Measurements from ENCODE around the gene RESF1. TPM values are rescaled to one million over a fixed set of nuclear protein-coding genes. Genes with fewer than 3 reads are reported as not detected.

The RESF1 gene
- polyA plus RNA-seq, 3 donors: 26.8 to 82.9 (median 32.7) TPM

- Histone ChIP-seq H3K27ac (ENCODE audit: low read depth in 1 of 2, low read length in 2 of 2) (no peak overlapping the region), H3K4me3 (replicated peaks in 1 of 3; ENCODE audit: low read depth in 2 of 3, low read length in 3 of 3) (no peak overlapping the region), H4K20me1 (ENCODE audit: insufficient read depth, low read length) (peaks cover 45% of the 10 kb centered on the region), H3K9me3 (replicated peaks in 1 of 2; ENCODE audit: control insufficient read depth in 1 of 2, insufficient read depth in 1 of 2, low read length in 2 of 2) (peaks cover 68 to 89% of the 10 kb centered on the region in 2 donors), H3K27me3 (ENCODE audit: control insufficient read depth in 2 of 2, insufficient read depth in 2 of 2, low read length in 2 of 2) (no peaks in the 10 kb centered on the region), H3K4me2 (replicated peaks; ENCODE audit: extremely low read depth, low read length, poor library complexity, severe bottlenecking) (no peak overlapping the region), H3K79me2 (ENCODE audit: insufficient read depth, low read length) (peaks cover 61% of the 10 kb centered on the region), H3K36me3 (replicated peaks in 1 of 2; ENCODE audit: control insufficient read depth in 1 of 2, insufficient read depth in 2 of 2, low read length in 2 of 2) (peaks cover 84 to 100% of the 10 kb centered on the region in 2 donors), H2AFZ (ENCODE audit: insufficient read depth, low read depth, low read length, poor library complexity, severe bottlenecking) (no peak overlapping the region), H3K4me1 (ENCODE audit: control insufficient read depth in 1 of 2, insufficient read depth in 2 of 2, low read length in 2 of 2) (no peaks in the 10 kb centered on the region), H3K9ac (ENCODE audit: insufficient read depth, low read length, poor library complexity, severe bottlenecking) (no peak overlapping the region)
- peaks cover 1% of the 10 kb centered on the region for H3K4me1 Mint-ChIP-seq
- DNase-seq: no peak
- peaks cover 86 to 96% of the 10 kb centered on the region in 2 donors for H3K36me3 Mint-ChIP-seq
- intact Hi-C loops (cut with micrococcal nuclease): no loop called here
- H3K27ac Mint-ChIP-seq: no peak overlapping the region
- WGBS (ENCODE audit: insufficient coverage): 100% methylated on average over 2 of the region's 5 CpGs
- TF ChIP-seq CTCF (IDR thresholded peaks at IDR 0.05): no peak
- peaks cover 35 to 82% (median 69%) of the 10 kb centered on the region in 7 donors for H3K9me3 Mint-ChIP-seq
- no peaks in the 10 kb centered on the region for H3K27me3 Mint-ChIP-seq (ENCODE audit: low read depth in 3 of 3)
- H3K4me3 Mint-ChIP-seq: no peak overlapping the region
These were observed 15.5 kb downstream of the RESF1 start for GRCh38 chr12:31974673-31975072.

DNA sequence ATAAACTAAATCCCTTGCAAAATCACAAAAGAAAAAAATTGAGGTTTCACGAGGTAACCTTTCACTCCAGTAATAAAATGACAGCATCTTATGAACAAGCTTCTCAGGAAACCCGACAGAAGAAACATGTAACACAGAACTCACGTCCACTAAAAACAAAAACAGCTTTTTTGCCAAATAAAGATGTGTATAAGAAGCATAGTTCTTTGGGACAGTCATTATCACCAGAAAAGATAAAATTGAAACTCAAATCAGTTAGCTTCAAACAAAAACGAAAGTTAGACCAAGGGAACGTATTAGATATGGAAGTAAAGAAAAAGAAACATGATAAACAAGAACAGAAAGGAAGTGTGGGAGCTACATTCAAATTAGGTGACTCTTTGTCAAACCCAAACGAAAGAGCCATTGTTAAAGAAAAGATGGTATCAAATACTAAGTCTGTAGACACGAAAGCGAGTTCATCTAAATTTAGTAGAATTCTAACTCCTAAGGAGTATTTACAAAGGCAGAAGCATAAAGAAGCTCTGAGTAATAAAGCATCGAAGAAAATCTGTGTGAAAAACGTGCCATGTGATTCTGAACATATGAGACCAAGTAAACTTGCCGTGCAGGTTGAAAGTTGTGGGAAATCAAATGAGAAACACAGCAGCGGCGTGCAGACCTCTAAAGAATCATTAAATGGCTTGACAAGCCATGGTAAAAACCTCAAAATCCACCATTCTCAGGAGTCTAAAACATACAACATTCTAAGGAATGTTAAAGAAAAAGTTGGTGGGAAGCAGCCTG, 25.8 kb downstream of the RESF1 start:
- H4K20me1 ChIP-seq (ENCODE audit: insufficient read depth, low read length): peaks cover 3% of the 10 kb centered on the region
- H3K4me3 Mint-ChIP-seq: no peak overlapping the region
- no peak overlapping the region for H3K4me2 ChIP-seq (replicated peaks; ENCODE audit: extremely low read depth, low read length, poor library complexity, severe bottlenecking)
- H3K36me3 Mint-ChIP-seq: peaks cover 36 to 58% of the 10 kb centered on the region in 2 donors
- TF ChIP-seq CTCF (IDR thresholded peaks at IDR 0.05): no peak
- peaks cover 0 to 2% (median 0%) of the 10 kb centered on the region in 3 donors for H3K27me3 Mint-ChIP-seq (ENCODE audit: low read depth in 3 of 3)
- no peak overlapping the region for H3K9ac ChIP-seq (ENCODE audit: insufficient read depth, low read length, poor library complexity, severe bottlenecking)
- no peaks in the 10 kb centered on the region for H3K4me1 ChIP-seq (ENCODE audit: control insufficient read depth in 1 of 2, insufficient read depth in 2 of 2, low read length in 2 of 2)
- H3K36me3 ChIP-seq (replicated peaks in 1 of 2; ENCODE audit: control insufficient read depth in 1 of 2, insufficient read depth in 2 of 2, low read length in 2 of 2): peaks cover 20 to 72% of the 10 kb centered on the region in 2 donors
- H3K27ac ChIP-seq (ENCODE audit: low read depth in 1 of 2, low read length in 2 of 2): no peak overlapping the region
- 95% methylated on average over 2 of the region's 13 CpGs for WGBS (ENCODE audit: insufficient coverage)
- H3K9me3 Mint-ChIP-seq: peaks cover 41 to 79% (median 58%) of the 10 kb centered on the region in 7 donors
- peaks cover 2% of the 10 kb centered on the region for H3K79me2 ChIP-seq (ENCODE audit: insufficient read depth, low read length)
- intact Hi-C loops (cut with micrococcal nuclease): no loop called here
- H3K9me3 ChIP-seq (replicated peaks in 1 of 2; ENCODE audit: control insufficient read depth in 1 of 2, insufficient read depth in 1 of 2, low read length in 2 of 2): peaks cover 37 to 65% of the 10 kb centered on the region in 2 donors
- no peak overlapping the region for H3K4me3 ChIP-seq (replicated peaks in 1 of 3; ENCODE audit: low read depth in 2 of 3, low read length in 3 of 3)
- H3K27me3 ChIP-seq (ENCODE audit: control insufficient read depth in 2 of 2, insufficient read depth in 2 of 2, low read length in 2 of 2): no peaks in the 10 kb centered on the region
- no peaks in the 10 kb centered on the region for H3K4me1 Mint-ChIP-seq
- no peak overlapping the region for H2AFZ ChIP-seq (ENCODE audit: insufficient read depth, low read depth, low read length, poor library complexity, severe bottlenecking)
- no peak for DNase-seq
- no peak overlapping the region for H3K27ac Mint-ChIP-seq
